ENCODE results near the gene ALCAM. TPM values are rescaled to one million over a fixed set of nuclear protein-coding genes. Genes with fewer than 3 reads are reported as not detected.

ALCAM gene
- polyA plus RNA-seq, 1 of the 3 experiments (the other 2 are of a cell fraction) = 58.3 TPM

- POLR2A ChIA-PET = no interaction called here
- Histone ChIP-seq H3K4me1 (ENCODE audit: control insufficient read depth in 1 of 2, insufficient read depth in 2 of 2, low read depth in 1 of 2, low read length in 1 of 2) (peaks cover 0 to 4% of the 10 kb centered on the region in 2 experiments; a peak in 2 of 4 replicates), H2AFZ (ENCODE audit: low read depth) (no peak overlapping the region), H3F3A (replicated peaks; ENCODE audit: insufficient read depth) (peaks cover 4% of the 10 kb centered on the region), H3K9me3 (no peaks in the 10 kb centered on the region), H3K4me3 (ENCODE audit: low read depth in 2 of 2, low read length in 1 of 2) (no peak overlapping the region), H3K9me2 (no peaks in the 10 kb centered on the region), H3K27me3 (ENCODE audit: insufficient read depth) (no peaks in the 10 kb centered on the region), H4K20me1 (ENCODE audit: insufficient read depth) (peaks cover 2% of the 10 kb centered on the region; the same call in 1 of the 2 replicates), H3K4me2 (no peak overlapping the region), H3K27ac (ENCODE audit: low read depth in 2 of 2, low read length in 1 of 2) (no peak overlapping the region), H3K79me2 (ENCODE audit: insufficient read depth) (peaks cover 99% of the 10 kb centered on the region), H3K36me3 (replicated peaks in 1 of 2; ENCODE audit: control insufficient read depth in 1 of 2, insufficient read depth in 2 of 2, low read length in 1 of 2) (peaks cover 12 to 38% of the 10 kb centered on the region in 2 experiments), H3K9ac (no peak overlapping the region)
- CTCF ChIA-PET = no interaction called here
- WGBS (ENCODE audit: low lambda C conversion rate) = 84% methylated on average over 2 of the region's 2 CpGs
- DNase-seq = no peak
- no peak for TF ChIP-seq ELF1 (IDR thresholded peaks at IDR 0.05)
- no peak for TF ChIP-seq GATA2 (CRISPR knock-in tag; IDR thresholded peaks at IDR 0.05)
- TF ChIP-seq IRF3 (IDR thresholded peaks at IDR 0.05; ENCODE audit: low read depth, low read length) = no peak
- TF ChIP-seq, protein P1, sequence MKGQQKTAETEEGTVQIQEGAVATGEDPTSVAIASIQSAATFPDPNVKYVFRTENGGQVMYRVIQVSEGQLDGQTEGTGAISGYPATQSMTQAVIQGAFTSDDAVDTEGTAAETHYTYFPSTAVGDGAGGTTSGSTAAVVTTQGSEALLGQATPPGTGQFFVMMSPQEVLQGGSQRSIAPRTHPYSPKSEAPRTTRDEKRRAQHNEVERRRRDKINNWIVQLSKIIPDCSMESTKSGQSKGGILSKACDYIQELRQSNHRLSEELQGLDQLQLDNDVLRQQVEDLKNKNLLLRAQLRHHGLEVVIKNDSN (IDR thresholded peaks at IDR 0.05; ENCODE audit: borderline replicate concordance, low read depth) = no peak
- TF ChIP-seq, protein P2, sequence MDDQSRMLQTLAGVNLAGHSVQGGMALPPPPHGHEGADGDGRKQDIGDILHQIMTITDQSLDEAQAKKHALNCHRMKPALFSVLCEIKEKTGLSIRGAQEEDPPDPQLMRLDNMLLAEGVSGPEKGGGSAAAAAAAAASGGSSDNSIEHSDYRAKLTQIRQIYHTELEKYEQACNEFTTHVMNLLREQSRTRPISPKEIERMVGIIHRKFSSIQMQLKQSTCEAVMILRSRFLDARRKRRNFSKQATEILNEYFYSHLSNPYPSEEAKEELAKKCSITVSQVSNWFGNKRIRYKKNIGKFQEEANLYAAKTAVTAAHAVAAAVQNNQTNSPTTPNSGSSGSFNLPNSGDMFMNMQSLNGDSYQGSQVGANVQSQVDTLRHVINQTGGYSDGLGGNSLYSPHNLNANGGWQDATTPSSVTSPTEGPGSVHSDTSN (IDR thresholded peaks at IDR 0.05) = no peak
- TF ChIP-seq RAD21 (IDR thresholded peaks at IDR 0.05; ENCODE audit: low read length) = no peak
- TF ChIP-seq RCOR1 (IDR thresholded peaks at IDR 0.05; ENCODE audit: low read length) = no peak
- TF ChIP-seq EP300 (IDR thresholded peaks at IDR 0.05; ENCODE audit: borderline replicate concordance in 1 of 2, low read depth in 1 of 2, low read length in 1 of 2) = no peak
- no peak for TF ChIP-seq USF2 (IDR thresholded peaks at IDR 0.05; ENCODE audit: borderline replicate concordance, low read depth, low read length)
- TF ChIP-seq CTCF (IDR thresholded peaks at IDR 0.05) = no peak
- TF ChIP-seq REST (IDR thresholded peaks at IDR 0.05; ENCODE audit: low read depth, low read length) = no peak
- TF ChIP-seq NRF1 (IDR thresholded peaks at IDR 0.05; ENCODE audit: low read depth, low read length) = no peak
- no peak for TF ChIP-seq RFX5 (IDR thresholded peaks at IDR 0.05; ENCODE audit: low read length)
These were observed 11.0 kb downstream of the ALCAM start for GRCh38 chr3:105377716-105378115.

Measured in SK-N-SH (cell line).